B cell (primary cell): Measurements from ENCODE around the gene HES7. TPM values are rescaled to one million over a fixed set of nuclear protein-coding genes. Genes with fewer than 3 reads are reported as not detected.

ENCODE experiments used
- ATAC-seq: fragments of 200-7000 bp; cut with Tn5 transposase; one replicate; pipeline ENCODE4 v1.10.0; 2021; ENCODE audit warnings: low read depth, mild to moderate bottlenecking, moderate number of reproducible peaks, moderate library complexity
- CTCF ChIA-PET: fragments of 350-600 bp; sonication (Branson Sonifier 250); formaldehyde crosslinking; loops from one replicate; lab custom pipeline; 2021; ENCODE audit warnings: antibody characterized with exemption, inconsistent platforms; lab: Charles Lee
- POLR2A ChIA-PET: fragments of 350-600 bp; sonication (Branson Sonifier 250); formaldehyde crosslinking; loops from one replicate; lab custom pipeline; 2021; ENCODE audit warnings: antibody characterized with exemption; lab: Charles Lee
- DNase-seq: peaks from one replicate; pipeline ENCODE4 v3.0.0; 2013
- H2AFZ ChIP-seq: 2 replicates; pipeline ENCODE4 v1.6.1; 2012; ENCODE audit warnings: mild to moderate bottlenecking, low read depth, low read length; ENCODE audit not compliant: insufficient read depth, poor library complexity, severe bottlenecking
- H3K27ac ChIP-seq, 2 donors: 1 replicate in 1 of 2; 2 replicates in 1 of 2; pipeline ENCODE4 v1.5.1; 2012 to 2013; ENCODE audit warnings: low read length in 2 of 2, mild to moderate bottlenecking in 2 of 2, moderate library complexity in 1 of 2
- H3K27me3 ChIP-seq, 4 experiments: fragments of 200-600 bp in 1 of 4; sonication (generic) in 1 of 4; replicated peaks in 1 of 4; 1 replicate in 2 of 4; 2 replicates in 2 of 4; pipeline versions ENCODE4 v1.6.1 to v1.7.0; 2013 to 2016; ENCODE audit warnings: low read length in 3 of 4, mild to moderate bottlenecking in 2 of 4, mixed read lengths in 1 of 4, moderate library complexity in 1 of 4; ENCODE audit not compliant: insufficient read depth in 4 of 4, control insufficient read depth in 3 of 4; ENCODE audit errors: control extremely low read depth in 1 of 4
- H3K36me3 ChIP-seq, 2 experiments: replicated peaks in 1 of 2; 1 replicate in 1 of 2; 2 replicates in 1 of 2; pipeline versions ENCODE4 v1.6.1 to v1.7.1; 2013; ENCODE audit warnings: low read length in 1 of 2; ENCODE audit not compliant: insufficient read depth in 2 of 2, control insufficient read depth in 1 of 2; ENCODE audit errors: control extremely low read depth in 1 of 2, extremely low read depth in 1 of 2
- H3K4me1 ChIP-seq, 2 donors: fragments of 200-600 bp in 1 of 2; sonication (generic) in 1 of 2; 1 replicate in 1 of 2; 2 replicates in 1 of 2; pipeline versions ENCODE4 v1.5.1 to v1.6.1; 2013 to 2017; ENCODE audit warnings: low read length in 2 of 2; ENCODE audit not compliant: control insufficient read depth in 2 of 2, insufficient read depth in 2 of 2
- H3K4me2 ChIP-seq: replicated peaks from 2 replicates; pipeline ENCODE3; 2012; ENCODE audit warnings: mild to moderate bottlenecking, low read depth, low read length; ENCODE audit not compliant: poor library complexity, severe bottlenecking
- H3K4me3 ChIP-seq, 5 experiments: fragments of 200-600 bp in 1 of 5; sonication (generic) in 1 of 5; 1 replicate in 3 of 5; 2 replicates in 2 of 5; pipeline versions ENCODE4 v1.5.1 to v1.7.0; 2011 to 2016; ENCODE audit warnings: low read length in 4 of 5, mild to moderate bottlenecking in 4 of 5, low read depth in 2 of 5, control low read depth in 1 of 5, moderate library complexity in 1 of 5; ENCODE audit not compliant: insufficient read depth in 1 of 5; ENCODE audit errors: control extremely low read depth in 1 of 5, extremely low read depth in 1 of 5
- H3K79me2 ChIP-seq: fragments of 200-600 bp; sonication (generic); one replicate; pipeline ENCODE4 v1.6.0; 2016; ENCODE audit warnings: low read length; ENCODE audit not compliant: control insufficient read depth, insufficient read depth
- H3K9ac ChIP-seq: fragments of 200-600 bp; sonication (generic); 2 replicates; pipeline ENCODE4 v1.6.1; 2017; ENCODE audit warnings: mild to moderate bottlenecking, low read length, moderate library complexity
- H3K9me3 ChIP-seq, 3 donors: one replicate each; pipeline versions ENCODE4 v1.6.1 to v1.7.1; 2013; ENCODE audit warnings: low read length in 2 of 3; ENCODE audit not compliant: control insufficient read depth in 2 of 3, insufficient read depth in 1 of 3; ENCODE audit errors: control extremely low read depth in 1 of 3
- H4K20me1 ChIP-seq: 2 replicates; pipeline ENCODE4 v1.6.0; 2012; ENCODE audit warnings: mild to moderate bottlenecking, low read length; ENCODE audit not compliant: insufficient read depth, control insufficient read depth, poor library complexity, severe bottlenecking
- H3K27ac Mint-ChIP-seq: one replicate; pipeline ENCODE4 v1.8.0; 2021; ENCODE audit warnings: mixed read lengths
- H3K27me3 Mint-ChIP-seq: one replicate; pipeline ENCODE4 v1.8.0; 2021; ENCODE audit warnings: mixed read lengths
- H3K4me1 Mint-ChIP-seq: one replicate; pipeline ENCODE4 v1.8.0; 2021; ENCODE audit warnings: mixed read lengths
- H3K4me3 Mint-ChIP-seq: one replicate; pipeline ENCODE4 v1.8.0; 2021; ENCODE audit warnings: mixed read lengths
- H3K9me3 Mint-ChIP-seq: one replicate; pipeline ENCODE4 v1.8.0; 2022; ENCODE audit warnings: mixed read lengths; ENCODE audit not compliant: insufficient read depth
- CTCF ChIP-seq: fragments of 200-600 bp; IDR thresholded peaks from one replicate; pipeline ENCODE4 v1.8.0; 2022; ENCODE audit warnings: antibody characterized with exemption, mild to moderate bottlenecking
- EZH2 ChIP-seq: IDR thresholded peaks from 2 replicates; pipeline ENCODE4 v1.6.1; 2012; ENCODE audit warnings: borderline replicate concordance, low read depth, mild to moderate bottlenecking, moderate library complexity, low read length; ENCODE audit not compliant: insufficient read depth, poor library complexity, severe bottlenecking
- WGBS: methylation state at CpG from one replicate; pipeline ENCODE4 v1.1.5; 2013; ENCODE audit warnings: missing lambda C conversion rate; ENCODE audit not compliant: insufficient coverage; 5-methylcytosine and 5-hydroxymethylcytosine counted together
- intact Hi-C: fragments of 100-400 bp; cut with micrococcal nuclease; formaldehyde crosslinking; loops from one replicate; pipeline ENCODE4 v1.10.0; 2022
- polyA plus RNA-seq: library from polyadenylated mRNA; depleted of rRNA; stranded (reverse); fragments of >200 nt; gene quantifications from 2 replicates; pipeline ENCODE4 v1.2.3, GENCODE V29; 2012
- total RNA-seq, 2 donors: library from RNA; stranded (reverse); fragments of 120-200 nt in 1 of 2; gene quantifications; 1 replicate in 1 of 2; 2 replicates in 1 of 2; pipeline versions ENCODE4 v1.2.3 to v1.2.4, GENCODE V29; 2013 to 2022

HES7 gene
- total and polyA plus RNA-seq, 2 donors (not counting 1 experiment from before 2014, with no cell fraction given) = 0.34 TPM; not detected in 1

GRCh38 chr17:8140065-8141029 lies 16.4 kb upstream of the HES7 start:
- no peak overlapping the region for H2AFZ ChIP-seq
- DNase-seq = peak; percentile 58
- no peaks in the 10 kb centered on the region for H3K9me3 Mint-ChIP-seq
- ATAC-seq = no peak
- intact Hi-C loops = no loop called here
- H3K9me3 ChIP-seq = no peaks in the 10 kb centered on the region
- 96% methylated on average over 12 of the region's 18 CpGs for WGBS
- CTCF ChIA-PET = interaction anchor here (0.6 to 7.2 kb wide), 10 partner anchors 10 to 80 kb away, joined by 3 to 86 read pairs (median 6); partner anchors contain the start of genes ALOXE3 and VAMP2
- H3K79me2 ChIP-seq = no peaks in the 10 kb centered on the region
- POLR2A ChIA-PET = interaction anchor here (0.6 to 2.8 kb wide), 10 partner anchors 11 to 81 kb away, joined by 3 to 36 read pairs (median 10); partner anchors contain the start of genes BORCS6, HES7 and PER1
- peak overlapping the region; percentile 70 for H3K4me2 ChIP-seq
- peaks cover 0 to 38% of the 10 kb centered on the region in 2 experiments for H3K36me3 ChIP-seq
- peaks cover 10 to 20% of the 10 kb centered on the region in 2 donors for H3K4me1 ChIP-seq
- no peak overlapping the region for H3K27ac ChIP-seq
- H3K4me1 Mint-ChIP-seq = peaks cover 2% of the 10 kb centered on the region
- no peak overlapping the region for H3K9ac ChIP-seq
- peak overlapping the region; percentile 10 for H3K27ac Mint-ChIP-seq
- no peak overlapping the region for H3K4me3 Mint-ChIP-seq
- H3K27me3 Mint-ChIP-seq = no peaks in the 10 kb centered on the region
- no peak for TF ChIP-seq EZH2
- TF ChIP-seq CTCF = no peak
- H3K27me3 ChIP-seq = no peaks in the 10 kb centered on the region
- H3K4me3 ChIP-seq = no peak overlapping the region
- H4K20me1 ChIP-seq = peaks cover 7% of the 10 kb centered on the region
